Measurements from ENCODE around the gene KLRC4.

Gene KLRC4

GRCh38 chr12:10366875-10367274 is 42.7 kb downstream of the KLRC4 start:
- DNase-seq: no peak

GRCh38 chr12:10365696-10366405 is 43.7 kb downstream of the KLRC4 start:
- no peak for DNase-seq

- peak; percentile 36 for DNase-seq
Observed at GRCh38 chr12:10364815-10365622, 44.5 kb downstream of the KLRC4 start.

GRCh38 chr12:10363914-10364814 is 45.4 kb downstream of the KLRC4 start:
- DNase-seq: no peak

- no peak for DNase-seq
Observed at GRCh38 chr12:10363658-10363913, 46.0 kb downstream of the KLRC4 start.

GRCh38 chr12:10362828-10363657 is 46.5 kb downstream of the KLRC4 start:
- no peak for DNase-seq

- no peak for DNase-seq
Observed at GRCh38 chr12:10362325-10362724, 47.2 kb downstream of the KLRC4 start.

- DNase-seq: no peak
Observed at GRCh38 chr12:10361622-10362021, 47.9 kb downstream of the KLRC4 start.

GRCh38 chr12:10361084-10361483 is 48.5 kb downstream of the KLRC4 start:
- no peak for DNase-seq

- no peak for DNase-seq
Observed at GRCh38 chr12:10358969-10359368, 50.6 kb downstream of the KLRC4 start.

- DNase-seq: no peak
Observed at GRCh38 chr12:10358131-10358530, 51.4 kb downstream of the KLRC4 start.

Data from activated CD4-positive, alpha-beta T cell treated with anti-CD3 and anti-CD28 coated beads for 1 hour (primary cell).